ENCODE results near the gene SLCO2A1.

SLCO2A1 gene

GRCh38 chr3:133998691-133999241 is 31.0 kb downstream of the SLCO2A1 start:
- DNase-seq, result no peak

GRCh38 chr3:133997871-133998635 is 31.7 kb downstream of the SLCO2A1 start:
- no peak for DNase-seq

- no peak for DNase-seq
Measured at GRCh38 chr3:133996996-133997395, 32.7 kb downstream of the SLCO2A1 start.

DNA sequence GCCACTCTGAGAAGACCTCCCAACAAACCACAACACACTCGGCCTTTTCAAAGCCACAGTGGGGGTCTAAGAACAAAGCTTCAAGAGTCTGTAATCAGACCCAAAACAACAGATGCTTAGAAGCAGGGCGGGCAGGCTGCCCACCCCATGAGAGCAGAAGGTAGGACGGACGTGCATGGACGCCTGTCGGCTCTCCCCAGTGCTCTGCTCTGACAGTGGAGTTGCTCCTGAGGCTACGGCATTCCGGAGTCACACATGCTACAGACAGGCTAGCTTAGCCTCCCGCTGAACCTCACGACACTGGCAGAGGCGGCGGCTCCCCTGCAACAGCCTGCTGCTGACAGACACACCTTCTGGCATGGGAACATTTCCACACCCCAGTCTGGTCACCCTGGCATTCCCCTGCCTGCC is 33.5 kb downstream of the SLCO2A1 start:
- no peak for DNase-seq

DNA sequence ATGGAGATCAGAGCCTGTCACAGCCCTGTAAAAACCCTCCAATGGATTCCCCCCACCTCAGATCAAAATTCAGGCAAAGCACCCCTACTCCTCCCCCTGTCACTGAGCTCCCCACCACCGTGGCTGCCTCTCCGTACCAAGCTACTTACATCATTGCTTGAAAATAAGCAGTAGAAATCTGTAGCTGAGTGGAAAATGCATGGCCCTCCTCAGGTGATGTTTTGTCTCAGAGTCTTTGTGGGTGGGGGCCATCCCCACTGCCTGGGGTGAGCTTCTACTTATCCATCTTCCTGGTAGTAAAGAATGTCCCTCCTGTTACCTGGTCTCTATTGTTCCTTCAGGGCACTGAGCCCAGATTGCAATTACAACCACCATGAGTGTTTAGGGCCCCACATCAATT is 34.5 kb downstream of the SLCO2A1 start:
- no peak for DNase-seq

GRCh38 chr3:133994166-133994890 is 35.4 kb downstream of the SLCO2A1 start:
- no peak for DNase-seq

- DNase-seq, result no peak
Measured at GRCh38 chr3:133992951-133993620, 36.6 kb downstream of the SLCO2A1 start.

GRCh38 chr3:133992381-133992780 is 37.3 kb downstream of the SLCO2A1 start:
- DNase-seq, result no peak

DNA sequence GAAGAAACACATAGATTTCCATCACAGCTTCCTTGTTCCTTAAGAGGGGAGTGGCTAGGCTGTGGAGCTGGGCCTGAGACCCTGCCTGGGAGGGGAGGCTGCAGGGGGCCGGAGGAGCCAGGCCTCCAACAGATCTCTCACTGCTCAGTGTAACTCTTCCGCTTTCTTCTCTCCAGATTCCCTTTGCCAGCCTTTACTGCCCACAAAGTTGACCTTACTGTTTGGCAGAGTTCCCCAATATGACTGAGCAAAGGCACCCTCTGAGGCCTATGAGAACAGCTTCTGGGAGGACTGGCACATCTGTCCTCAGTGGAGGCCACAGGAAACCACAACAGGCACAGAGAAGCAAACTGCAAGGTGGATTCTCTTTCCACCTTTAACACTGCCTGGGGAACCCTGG is 38.1 kb downstream of the SLCO2A1 start:
- no peak for DNase-seq

DNA sequence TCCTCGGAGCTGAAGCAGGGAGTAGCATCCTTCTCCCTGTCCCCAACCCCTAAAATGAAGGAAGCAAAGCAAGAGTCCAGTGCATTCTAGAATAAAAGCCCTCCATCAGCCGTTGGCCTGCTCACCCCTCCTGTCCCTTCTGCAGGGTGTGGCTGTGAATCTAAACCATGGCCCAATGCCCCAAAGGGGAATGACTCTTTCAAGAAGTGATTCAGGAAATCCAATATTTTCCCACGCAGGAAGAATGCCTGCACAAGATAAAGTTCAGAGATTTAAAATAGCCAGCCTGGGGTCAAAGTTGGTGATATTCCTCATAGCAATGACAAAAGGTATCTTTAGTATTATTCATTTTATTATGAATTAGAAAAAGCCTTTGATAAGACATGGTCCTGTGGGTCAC is 38.5 kb downstream of the SLCO2A1 start:
- no peak for DNase-seq

DNA sequence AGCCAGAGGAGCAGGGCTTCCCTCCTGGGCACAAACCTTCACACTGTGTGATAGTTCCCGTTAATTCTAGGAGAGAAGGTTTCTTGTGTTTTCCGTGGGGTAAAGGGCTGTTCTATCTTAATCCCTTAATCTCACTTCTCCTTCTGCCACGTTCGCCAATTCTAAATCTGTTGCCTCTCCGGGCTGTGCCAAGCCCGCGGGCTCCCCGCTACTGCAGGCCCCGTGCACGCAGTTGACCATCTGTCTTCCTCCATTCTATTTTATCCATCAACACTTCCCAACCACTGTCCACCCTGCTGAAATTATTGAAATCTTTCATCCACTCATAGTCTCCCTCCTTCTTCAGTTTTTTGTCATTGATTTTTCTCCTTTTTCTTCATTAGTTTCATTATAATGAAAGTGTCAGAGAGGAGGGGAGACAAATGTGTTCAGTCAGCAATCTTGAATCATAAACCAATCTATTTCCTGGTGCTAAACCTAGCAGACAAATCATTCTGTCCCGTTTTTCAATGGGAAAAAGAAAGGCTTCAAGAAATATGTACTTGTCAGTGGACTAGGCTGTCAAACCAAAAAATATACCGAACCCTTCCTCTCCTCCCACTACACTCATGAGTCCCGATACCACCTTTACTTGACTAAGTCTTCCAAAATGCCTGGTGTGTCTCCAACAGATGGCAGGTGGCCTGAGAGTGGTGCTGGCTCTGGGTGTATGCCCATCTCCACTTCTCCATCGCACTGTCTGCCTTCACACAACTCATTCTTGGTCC is 39.6 kb downstream of the SLCO2A1 start:
- no peak for DNase-seq

- no peak for DNase-seq
Measured at GRCh38 chr3:133988631-133989161, 41.0 kb downstream of the SLCO2A1 start.

GRCh38 chr3:133987948-133988484 is 41.7 kb downstream of the SLCO2A1 start:
- DNase-seq, result no peak

DNA sequence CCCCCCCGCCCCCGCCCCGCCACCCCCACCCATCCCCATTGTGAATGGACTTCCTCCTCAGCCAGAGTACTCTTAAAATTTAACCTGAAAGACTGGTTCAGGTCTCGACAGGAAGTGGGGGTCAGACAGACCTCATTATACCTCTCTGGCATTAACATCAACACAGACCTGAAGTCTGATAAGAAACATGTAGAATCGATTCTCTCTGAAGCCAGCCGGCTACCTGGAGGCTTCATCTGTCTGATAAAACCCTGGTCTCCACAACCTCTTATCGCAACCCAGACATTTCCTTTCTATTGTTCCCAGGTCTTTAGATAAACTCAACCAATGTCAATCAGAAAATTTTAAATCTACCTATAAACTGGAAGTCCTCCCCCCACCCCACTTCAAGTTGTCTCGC is 42.6 kb downstream of the SLCO2A1 start:
- DNase-seq, result no peak

DNA sequence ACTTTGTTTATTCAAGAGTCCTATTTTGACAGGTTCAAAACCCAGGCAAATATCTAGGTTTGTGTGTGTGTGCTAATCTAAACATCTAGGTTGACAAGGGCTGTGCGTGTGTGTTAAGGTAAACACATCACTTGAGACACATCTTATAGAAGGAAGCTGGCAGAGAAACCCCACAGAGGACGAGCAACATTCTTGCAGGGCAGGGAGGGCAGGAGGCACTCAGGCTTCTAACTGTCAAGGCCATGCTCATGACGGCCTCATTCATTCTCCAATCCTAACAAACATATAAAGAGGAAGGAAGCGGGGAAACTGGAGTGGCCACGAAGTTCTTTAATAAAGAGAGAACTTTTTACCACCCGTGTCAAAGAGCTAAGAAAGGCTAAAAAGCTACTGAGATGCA is 43.4 kb downstream of the SLCO2A1 start:
- no peak for DNase-seq

DNA sequence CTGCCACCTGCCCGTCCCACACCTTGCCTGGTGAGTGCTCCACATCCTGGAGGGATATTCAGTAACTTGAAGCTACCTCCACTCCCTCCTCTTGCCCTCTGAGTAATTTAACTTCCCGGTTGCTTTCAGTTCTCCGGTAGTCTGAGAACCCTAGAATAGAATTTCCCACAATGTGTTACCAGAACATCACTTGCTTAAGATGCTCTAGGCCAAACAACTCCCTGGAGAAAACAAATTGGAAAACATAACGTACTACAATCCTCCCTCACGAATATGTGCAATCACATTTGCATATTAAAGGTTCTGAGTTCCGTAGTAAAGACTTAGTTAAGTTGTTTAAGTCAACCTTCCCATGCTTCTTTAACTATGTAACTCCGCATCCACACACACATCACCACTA is 44.8 kb downstream of the SLCO2A1 start:
- DNase-seq, result no peak

GRCh38 chr3:133983576-133984560 is 45.9 kb downstream of the SLCO2A1 start:
- DNase-seq, result no peak

- DNase-seq, result no peak
Measured at GRCh38 chr3:133983126-133983525, 46.6 kb downstream of the SLCO2A1 start.

GRCh38 chr3:133980550-133980949 is 49.2 kb downstream of the SLCO2A1 start:
- DNase-seq, result no peak

DNA sequence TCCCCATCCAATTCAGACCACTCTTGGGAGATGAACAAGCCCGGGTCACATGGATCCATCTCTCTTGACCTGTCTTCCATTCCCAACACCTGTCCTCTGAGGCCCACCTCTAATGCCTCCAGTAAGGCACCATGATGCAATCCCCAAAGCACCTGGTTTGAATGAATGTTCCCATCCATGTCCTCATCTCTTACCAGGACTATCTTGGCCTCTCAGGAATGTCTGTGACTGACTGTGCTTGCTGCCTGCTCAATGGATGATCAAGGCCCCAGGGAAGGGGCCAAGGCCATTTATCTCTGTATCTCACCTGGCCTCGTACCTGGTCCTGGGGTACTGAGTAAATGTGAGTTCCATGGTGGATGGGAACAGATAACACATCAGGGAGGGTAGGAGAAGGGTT is 49.7 kb downstream of the SLCO2A1 start:
- no peak for DNase-seq

- DNase-seq, result no peak
Measured at GRCh38 chr3:133979553-133979952, 50.2 kb downstream of the SLCO2A1 start.
